Myocyte (in vitro differentiated cells): Measurements from ENCODE around the gene AP4B1. TPM values are rescaled to one million over a fixed set of nuclear protein-coding genes. Genes with fewer than 3 reads are reported as not detected.

Experiments used
- DNase-seq: peaks from one replicate; pipeline ENCODE4 v3.0.0-alpha.2; 2012; ENCODE audit warnings: low read depth
- total RNA-seq: library from RNA; depleted of rRNA; stranded (reverse); fragments of >200 nt; gene quantifications from 2 replicates; pipeline ENCODE4 v1.2.3, GENCODE V29; 2014

Gene AP4B1
- total RNA-seq, 1 donor from 2014 or later, result 13.1 TPM

- peak; percentile 46 for DNase-seq
Observed at GRCh38 chr1:113930499-113931161, 26.0 kb upstream of the AP4B1 start.

- DNase-seq, result peak; percentile 51
Observed at GRCh38 chr1:113929750-113930498, 25.3 kb upstream of the AP4B1 start.

GRCh38 chr1:113928941-113929749, 24.5 kb upstream of the AP4B1 start, which contains the start of gene HIPK1:
HIPK1 (plus strand) TSS chr1:113929324.
- DNase-seq, result peak; percentile 94

- DNase-seq, result peak; percentile 9
Observed at GRCh38 chr1:113928187-113928930, 23.8 kb upstream of the AP4B1 start.

GRCh38 chr1:113924473-113924872, 19.9 kb upstream of the AP4B1 start:
- DNase-seq, result no peak

- DNase-seq, result no peak
Observed at GRCh38 chr1:113922957-113923356, 18.4 kb upstream of the AP4B1 start.

GRCh38 chr1:113918243-113918642, 13.6 kb upstream of the AP4B1 start:
- DNase-seq, result no peak

GRCh38 chr1:113917400-113918082, 12.9 kb upstream of the AP4B1 start:
- no peak for DNase-seq

- no peak for DNase-seq
Observed at GRCh38 chr1:113916974-113917373, 12.4 kb upstream of the AP4B1 start.

- no peak for DNase-seq
Observed at GRCh38 chr1:113913887-113914664, 9.5 kb upstream of the AP4B1 start.

GRCh38 chr1:113913312-113913668, 8.7 kb upstream of the AP4B1 start:
- DNase-seq, result no peak

- peak; percentile 95 for DNase-seq
Observed at GRCh38 chr1:113912594-113913311, 8.2 kb upstream of the AP4B1 start.

GRCh38 chr1:113905435-113905861, 849 bp upstream of the AP4B1 start:
- DNase-seq, result no peak

GRCh38 chr1:113904293-113904673, 316 bp downstream of the AP4B1 start:
- DNase-seq, result no peak

GRCh38 chr1:113903501-113904292, 902 bp downstream of the AP4B1 start:
- peak; percentile 9 for DNase-seq

GRCh38 chr1:113901191-113901590, 3.4 kb downstream of the AP4B1 start:
- no peak for DNase-seq

- DNase-seq, result peak; percentile 43
Observed at GRCh38 chr1:113899111-113899510, 5.5 kb downstream of the AP4B1 start.

GRCh38 chr1:113898241-113898814, 6.3 kb downstream of the AP4B1 start:
- no peak for DNase-seq
